SIG-M5 (cell line): ENCODE data around the gene HAP1.
"Not testable (repeated sequence)": the region's sequence is repeated elsewhere in the genome, so short reads cannot be mapped to it uniquely, and the experiment has no call there.

Source experiments
- DNase-seq: peaks from one replicate; lab custom pipeline; 2025; lab: John Stamatoyannopoulos, UW

Gene HAP1

DNA sequence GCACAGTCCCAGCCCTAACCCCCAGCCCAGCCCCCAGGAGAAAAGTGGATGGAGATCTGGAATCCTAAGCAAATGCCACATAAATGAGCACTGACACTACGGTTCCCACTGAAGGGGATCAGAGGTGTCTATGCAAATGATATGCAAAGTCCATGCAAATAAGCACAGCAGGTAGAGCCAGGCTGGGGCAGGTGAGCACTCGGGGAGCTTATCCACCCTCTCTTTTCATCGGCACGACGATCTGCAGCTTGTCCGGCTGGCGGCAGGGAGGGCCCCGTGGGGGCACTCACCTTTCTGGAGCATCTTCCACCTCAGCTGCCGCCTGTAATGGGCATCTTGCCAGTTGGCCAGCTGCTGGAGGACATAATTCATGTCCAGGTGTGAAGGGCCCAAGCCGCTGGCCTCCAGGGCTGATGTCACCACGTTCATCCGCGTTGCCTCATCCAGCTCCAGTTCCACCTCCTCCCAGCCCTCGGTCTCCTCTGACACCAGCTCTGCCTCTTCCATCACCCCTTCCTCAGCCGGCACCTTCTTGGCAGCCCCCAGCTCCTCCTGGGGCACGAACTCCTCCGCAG, 9.9 kb downstream of the HAP1 start:
- DNase-seq = no peak

DNA sequence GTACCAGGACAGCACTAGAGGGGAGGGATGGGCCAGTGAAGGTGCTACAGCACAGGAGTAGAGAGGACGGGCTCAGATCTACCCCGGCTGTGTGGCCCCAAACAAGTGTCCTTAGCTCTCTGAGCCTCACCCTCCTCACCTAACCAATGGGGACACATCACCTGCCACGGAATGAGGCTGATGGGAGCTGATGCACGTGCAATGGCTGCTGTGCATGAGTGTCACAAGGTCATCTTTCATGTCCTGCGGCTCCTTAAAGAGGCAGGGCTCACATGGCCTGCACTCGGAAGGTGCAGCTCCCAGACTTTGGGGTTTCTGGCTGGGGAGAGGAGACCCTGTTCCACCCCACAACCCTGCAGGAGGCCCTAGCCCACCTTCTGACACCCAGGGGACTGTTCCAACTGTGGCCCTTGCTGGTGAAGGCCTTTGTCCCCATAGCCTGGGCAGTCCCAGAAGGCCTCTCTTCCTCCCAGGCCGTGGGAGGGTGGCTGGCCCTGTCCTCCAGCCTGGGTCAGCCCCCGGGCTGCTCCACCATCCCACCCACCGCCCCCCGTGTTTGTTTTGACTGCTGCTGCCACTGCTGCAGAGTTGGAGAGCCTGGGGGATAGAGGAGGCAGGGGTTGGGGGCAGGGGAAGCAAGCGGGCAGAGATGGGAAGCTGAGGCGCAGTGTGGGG, 10.5 kb downstream of the HAP1 start:
- DNase-seq = no peak

DNA sequence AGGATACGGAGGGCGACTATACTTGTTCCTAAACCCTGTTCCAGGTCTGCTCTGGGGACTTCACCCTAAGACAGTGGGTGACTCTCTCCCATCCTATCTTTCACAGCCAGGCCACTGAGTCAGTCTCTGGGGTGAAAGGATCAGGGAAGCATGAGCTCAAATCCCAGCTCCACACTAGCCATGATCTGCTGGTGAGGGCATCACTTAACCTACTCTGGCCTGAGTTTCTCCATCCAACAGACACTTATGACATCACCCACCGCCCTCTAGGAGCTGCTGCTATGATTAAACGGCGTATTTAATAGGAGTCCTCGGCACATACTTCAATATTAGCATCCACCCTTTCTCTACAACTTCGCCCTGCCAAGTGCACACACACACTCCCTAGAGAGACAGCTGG, 12.2 kb downstream of the HAP1 start:
- no peak for DNase-seq

DNA sequence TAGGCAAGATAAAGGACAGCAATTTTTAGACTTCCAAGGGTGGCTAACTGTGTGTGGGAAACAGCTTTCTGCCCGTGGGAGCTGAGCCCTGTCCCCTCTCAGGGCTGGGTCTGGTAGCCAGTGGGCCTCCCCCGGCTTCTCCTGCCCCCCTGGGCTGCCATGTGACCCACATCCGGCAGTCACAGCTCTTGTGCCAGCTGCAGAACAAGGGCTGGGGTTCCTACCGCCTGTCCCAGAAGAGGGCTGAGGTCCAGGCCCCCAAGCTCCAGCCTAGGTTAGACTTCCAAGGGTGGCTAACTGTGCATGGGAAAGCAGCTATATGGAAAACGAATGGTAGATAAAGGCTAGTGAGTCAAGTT, 16.2 kb downstream of the HAP1 start:
- no peak for DNase-seq

DNA sequence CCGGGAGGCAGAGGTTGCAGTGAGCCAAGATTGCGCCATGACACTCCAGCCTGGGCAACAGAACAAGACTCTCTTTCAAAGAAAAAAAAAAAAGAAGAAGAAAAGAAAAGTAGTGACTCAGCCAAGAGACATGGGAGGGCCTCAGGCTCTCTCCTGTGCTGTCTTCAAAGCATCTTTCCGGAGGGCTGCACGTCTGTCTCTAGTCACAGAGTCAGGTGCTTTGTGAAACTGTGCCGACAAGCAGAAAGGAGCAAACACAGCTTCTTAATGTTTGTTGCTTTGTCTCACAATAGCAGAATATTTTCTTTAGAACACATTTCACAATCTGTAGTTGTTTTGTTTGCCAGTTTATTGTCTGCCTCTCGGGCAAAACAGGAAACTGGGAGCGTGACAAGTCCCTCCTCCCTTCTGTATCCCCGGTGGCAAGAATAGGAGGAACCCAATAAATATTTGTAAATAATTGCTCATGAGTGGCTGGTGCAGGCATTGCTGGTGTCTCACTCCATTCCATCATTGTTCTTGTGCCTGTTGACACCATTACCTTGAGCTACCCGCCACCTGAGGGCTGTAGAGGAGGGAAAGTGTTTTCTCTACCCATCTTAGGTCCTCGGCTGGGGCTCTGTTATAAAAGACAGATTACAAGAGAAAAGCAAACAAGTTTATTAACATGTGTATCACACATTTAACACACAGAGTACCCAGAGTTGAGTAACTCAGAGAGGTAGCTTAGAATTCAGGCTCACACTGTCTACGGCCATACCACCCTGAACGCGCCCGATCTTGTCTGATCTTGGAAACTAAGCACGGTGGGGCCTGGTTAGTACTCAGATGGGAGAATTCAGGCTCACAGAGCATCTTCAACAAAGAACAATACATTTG, 16.8 kb downstream of the HAP1 start:
- DNase-seq = no peak

DNA sequence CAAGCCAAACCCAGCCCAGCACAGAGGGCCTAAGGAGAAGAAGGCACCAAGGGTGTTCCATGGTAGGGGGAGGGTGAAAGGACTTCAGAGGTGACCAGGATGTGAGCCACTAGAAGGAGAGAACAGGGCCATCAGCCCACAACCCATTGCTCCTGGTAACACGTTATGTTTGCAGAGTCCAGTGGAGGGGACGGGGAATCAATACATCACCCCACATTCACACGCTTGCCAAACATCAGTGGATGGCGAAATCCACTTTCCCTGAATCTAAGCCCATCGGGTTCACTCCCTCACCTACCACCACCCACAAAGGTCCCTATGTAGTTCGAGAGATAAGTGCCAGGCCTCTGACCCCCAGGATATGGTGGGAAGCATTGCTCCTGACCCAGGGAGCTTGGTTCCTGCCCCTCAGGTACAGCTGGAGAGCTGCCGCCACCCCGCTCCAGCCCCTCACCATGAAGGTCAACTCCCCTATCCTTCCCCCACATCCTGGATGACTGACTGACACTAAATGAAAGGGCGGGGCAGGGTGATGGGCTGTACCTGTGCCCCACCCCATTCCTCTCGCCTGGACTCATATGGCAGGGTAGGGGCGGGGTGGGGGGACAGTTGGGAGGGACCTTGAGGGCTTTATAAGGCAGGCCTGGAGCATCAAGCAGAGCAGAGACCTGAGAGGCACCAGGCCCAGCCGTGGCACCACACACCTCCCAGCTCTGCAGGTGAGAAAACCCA, 22.6 kb downstream of the HAP1 start, which contains the start of gene GAST:
Gene GAST, plus strand, starts transcription at position 663 of the 732 bp plus-strand sequence. CDS start 3,106 bp downstream, outside the sequence.
- DNase-seq = no peak

DNA sequence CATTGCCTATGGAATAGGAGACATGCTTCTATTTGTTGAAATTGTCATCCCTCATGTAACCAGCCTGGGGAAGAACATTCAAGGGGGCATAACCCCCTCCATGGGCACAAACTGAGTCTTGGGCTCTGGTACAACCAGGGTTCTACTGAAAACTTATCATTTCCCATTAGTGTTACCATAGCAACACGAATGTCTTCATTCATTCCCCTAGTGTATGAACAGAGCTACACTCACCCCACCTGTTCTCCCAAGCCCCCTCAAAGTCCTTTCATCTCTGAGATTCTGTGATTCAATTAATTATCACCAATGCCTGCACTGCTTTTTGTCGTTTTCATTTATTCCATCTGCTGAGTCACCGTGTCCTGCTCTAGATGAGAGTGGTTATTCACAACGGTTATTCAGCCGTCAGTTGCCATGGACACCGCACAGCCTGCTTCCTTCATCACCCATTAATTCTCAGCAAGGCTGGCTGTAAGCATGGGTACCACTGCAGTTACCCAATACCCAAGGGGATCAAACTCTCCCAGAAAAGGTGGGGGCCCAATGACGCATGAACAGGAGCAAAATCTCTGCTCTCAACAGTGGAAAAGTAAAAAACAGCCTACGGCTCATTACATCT, 23.9 kb downstream of the HAP1 start:
- no peak for DNase-seq

DNA sequence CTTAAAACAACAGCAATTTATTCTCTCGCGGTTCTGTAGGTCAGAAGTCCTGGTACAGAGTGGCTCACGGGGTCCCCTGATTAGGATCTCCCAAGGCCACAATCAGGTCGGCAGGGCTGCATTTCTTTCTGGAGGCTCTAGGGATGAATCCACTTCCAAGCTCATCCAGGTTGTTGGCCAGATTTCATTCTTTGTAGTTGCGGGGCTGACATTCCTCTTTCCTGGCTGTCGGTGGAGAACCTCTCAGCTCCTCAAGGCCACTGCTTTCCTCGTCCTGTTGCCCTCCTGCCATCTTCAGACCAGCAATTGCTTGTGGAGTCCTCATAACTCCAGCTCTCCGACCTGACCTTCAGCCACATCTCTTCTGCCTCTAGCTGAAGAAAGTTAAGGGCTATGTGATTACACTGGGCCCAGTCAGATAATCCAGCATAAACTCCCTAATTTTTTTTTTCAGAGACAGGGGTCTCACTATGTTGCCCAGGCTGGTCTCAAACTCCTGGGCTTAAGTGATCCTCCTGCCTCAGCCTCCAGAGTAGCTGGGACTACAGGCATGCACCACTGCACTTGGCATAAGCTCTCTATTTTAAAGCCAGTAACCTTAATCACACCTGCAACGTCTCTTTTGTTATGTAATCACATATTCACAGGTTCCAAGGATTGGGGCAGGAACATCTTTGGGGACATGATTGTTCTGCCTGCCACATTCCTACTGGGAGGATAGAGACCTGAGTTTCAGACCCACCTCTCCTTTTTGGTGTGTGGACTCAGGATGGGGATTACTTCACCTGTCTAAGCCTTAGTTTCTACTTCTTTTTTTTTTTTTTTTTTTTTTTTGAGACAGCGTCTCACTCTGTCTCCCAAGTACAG, 26.4 kb downstream of the HAP1 start:
- DNase-seq = no peak

DNA sequence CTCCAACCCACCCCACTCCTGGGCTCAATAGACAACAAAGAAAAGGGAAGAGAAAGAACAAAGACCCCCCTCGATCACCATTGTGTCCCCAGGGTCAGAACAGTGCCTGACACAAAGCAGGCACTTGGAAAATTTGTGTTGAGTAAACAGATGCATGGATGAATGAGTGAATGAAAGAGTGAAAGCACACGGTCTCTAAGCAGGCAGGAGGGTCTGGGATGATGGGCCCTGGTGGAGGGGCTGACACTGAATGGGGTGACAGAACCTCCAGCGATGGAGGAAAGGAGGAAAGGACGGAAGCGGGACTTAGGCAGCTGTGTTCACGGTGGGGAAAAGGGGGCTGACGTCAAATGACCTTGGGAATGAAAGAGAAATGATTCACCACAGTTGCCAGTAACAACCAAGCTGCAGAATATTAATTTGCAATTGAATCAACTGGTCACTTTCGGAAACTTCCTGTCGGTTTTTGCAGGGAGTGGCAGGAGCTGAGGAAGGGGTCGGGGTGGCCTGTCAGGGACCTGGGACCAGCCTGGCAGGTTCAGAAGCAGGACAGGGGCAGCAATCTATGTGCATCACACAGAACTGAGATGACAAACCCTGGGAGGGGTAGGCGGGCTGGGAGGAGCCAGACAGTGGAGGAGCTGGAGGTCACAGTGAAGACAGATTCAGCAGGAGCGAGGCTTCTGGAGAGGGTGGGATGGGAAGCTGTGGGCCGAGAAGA, 29.0 kb downstream of the HAP1 start:
- no peak for DNase-seq

DNA sequence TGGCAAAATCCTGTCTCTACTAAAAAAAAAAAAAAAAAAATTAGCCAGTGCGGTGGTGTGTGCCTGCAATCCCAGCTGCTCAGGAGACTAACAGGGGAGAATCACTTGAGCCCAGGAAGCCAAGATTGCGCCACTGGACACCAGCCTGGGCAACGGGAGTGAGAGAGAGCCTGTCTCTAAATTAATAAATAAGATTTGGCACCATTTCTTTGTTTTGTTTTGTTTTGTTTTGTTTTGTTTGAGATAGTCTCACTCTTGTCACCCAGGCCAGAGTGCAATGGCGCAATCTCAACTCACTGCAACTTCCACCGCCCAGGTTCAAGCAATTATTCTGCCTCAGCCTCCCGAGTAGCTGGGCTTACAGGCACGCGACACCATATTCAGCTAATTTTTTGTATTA, 31.7 kb downstream of the HAP1 start:
- no peak for DNase-seq

DNA sequence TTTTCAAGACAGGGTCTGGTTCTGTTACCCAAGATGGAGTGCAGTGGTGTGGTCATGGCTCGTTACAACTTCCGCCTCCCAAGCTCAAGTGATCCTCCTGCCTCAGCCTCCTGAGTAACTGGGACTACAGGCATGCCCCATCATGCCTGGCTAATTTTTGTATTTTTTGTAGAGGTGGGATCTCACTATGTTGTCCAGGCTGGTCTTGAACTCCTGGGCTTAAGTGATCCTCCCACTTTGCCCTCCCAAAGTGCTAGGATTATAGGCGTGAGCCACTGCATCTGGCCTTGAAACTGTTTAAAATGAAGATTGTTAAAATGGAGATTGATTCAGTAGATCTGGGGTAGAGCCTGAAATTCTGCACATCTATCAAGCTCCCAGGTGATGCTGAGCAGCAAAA, 33.6 kb downstream of the HAP1 start:
- not testable (repeated sequence) for DNase-seq

DNA sequence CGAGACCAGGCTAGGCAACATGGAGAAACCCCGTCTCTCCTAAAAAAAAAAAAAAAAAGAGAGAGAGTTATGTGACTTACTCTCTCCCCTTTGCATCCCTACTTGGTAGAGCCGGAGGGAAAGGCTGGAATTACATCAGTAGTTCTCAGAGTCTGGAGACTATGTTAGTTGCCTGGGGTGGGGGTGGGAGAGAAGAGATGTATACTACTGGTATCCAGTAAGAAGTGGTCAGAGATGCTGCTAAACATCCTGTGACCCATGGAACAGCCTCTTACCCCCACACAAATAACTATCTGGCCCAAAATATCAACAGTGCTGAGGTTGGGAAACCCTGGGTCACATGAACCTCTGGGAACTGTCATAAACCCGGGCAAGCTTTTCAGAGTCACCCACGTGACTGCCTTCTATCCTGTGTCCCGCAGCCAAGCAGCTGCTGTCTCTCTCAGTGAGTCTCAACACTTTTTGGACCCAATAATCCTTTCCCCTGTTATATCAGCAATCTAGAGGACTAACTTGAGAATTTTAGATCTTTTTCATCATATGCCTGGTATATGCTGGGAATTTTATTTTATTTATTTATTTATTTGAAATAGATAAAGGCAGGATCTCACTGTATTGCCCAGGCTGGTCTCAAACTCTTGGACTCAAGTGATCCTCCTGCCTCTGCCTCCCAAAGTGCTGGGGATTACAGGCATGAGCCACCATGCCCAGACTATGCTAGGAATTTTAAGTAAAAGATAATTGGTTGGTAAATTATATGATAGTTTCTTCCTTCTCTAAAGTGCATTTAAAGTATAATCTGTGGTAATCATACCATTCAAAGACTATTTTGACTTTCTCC, 37.1 kb downstream of the HAP1 start:
- DNase-seq = no peak

DNA sequence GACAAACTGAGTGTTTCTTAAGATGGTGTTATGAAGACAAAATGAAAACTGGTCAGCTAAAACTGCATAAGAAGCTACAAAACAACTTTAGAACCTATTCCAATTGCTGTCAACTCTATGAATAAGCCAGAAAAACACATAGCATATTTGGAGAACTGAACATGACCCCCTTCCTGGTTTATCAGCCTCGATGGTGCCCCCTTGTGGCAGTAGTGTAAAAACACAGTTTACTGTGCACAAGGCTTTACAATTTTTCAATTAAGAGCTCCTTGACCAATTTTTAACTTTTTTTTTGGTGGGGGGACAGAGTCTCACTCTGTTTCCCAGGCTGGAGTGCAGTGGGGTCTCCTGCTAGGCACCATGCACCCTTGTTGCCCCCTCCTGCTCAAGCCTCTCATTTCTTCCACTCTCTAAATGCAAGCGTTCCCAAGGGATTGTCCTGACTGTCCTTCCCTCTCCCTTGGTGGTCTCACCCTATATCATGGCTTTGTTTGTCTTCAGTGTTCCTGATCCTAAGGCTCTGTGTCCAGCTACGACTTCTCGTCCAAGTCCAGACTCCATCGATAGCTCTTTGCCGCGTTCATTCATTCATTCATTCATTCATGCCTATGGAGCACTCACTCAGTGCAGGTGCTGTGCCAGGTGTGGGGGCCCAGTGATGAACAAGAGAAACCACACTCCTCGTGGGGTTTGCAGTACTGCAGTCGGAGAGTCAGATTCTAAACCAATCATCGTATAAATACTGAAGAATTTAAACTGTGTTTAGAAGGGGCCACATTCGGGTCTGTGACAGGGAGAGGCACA, 38.3 kb downstream of the HAP1 start:
- peak; percentile 50 for DNase-seq

DNA sequence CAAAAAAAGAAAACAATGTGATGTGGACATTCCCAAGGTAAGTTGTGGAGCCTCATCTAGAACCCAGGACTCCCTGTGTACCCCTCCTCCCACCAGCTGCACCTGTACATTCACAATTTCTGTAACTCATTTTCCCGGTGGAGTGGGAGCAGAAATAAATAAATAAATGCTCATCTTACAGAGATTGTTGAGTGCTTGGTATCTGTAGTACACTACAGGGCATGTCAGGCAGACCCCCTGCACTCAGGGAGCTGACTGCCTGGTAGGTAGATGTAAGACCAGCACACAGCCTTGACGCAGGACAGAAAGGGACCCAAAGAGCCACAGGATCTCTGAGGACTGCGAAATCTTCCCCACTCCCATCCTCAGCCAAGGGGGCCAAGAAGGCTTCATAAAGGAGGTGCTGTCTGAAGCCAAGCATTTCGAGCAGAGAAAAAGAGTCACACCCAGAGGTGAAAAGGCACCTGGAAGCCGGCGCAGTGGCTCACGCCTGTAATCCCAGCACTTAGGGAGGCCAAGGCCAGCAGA, 39.2 kb downstream of the HAP1 start:
- no peak for DNase-seq

DNA sequence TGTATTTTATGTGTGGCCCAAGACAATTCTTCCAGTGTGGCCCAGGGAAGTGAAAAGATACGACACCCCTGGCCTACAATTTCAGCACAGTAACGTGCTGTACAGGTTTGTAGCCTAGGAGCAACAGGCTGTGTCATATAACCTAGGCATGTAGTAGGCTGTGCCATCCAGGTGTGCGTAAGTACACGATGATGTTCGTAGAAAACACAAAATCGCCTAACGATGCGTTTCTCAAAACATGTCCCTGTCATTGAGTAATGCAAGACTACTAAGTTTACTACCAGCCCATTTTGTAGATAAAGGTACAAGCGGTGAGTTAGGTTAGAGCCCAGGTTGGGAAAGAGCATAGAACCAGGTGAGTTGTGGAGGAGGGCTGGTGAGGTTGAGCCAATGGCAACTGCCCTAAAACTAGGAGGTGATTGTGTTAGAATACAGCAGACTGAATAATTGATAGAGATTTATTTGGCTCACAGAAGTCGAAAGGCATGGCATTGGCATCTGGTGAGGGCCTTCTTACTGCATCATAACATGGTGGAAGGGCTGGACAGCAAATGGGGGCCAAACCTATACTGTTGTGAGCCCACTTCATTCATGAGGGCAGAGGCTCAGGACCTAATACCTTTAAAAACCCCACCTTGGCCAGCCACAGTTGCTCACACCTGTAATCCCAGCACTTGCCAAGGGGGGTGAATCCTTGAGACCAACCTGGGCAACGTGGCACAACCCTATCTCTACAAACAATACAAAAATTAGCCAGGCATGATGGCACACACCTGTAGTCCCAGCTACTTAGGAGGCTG, 41.5 kb downstream of the HAP1 start:
- no peak for DNase-seq

DNA sequence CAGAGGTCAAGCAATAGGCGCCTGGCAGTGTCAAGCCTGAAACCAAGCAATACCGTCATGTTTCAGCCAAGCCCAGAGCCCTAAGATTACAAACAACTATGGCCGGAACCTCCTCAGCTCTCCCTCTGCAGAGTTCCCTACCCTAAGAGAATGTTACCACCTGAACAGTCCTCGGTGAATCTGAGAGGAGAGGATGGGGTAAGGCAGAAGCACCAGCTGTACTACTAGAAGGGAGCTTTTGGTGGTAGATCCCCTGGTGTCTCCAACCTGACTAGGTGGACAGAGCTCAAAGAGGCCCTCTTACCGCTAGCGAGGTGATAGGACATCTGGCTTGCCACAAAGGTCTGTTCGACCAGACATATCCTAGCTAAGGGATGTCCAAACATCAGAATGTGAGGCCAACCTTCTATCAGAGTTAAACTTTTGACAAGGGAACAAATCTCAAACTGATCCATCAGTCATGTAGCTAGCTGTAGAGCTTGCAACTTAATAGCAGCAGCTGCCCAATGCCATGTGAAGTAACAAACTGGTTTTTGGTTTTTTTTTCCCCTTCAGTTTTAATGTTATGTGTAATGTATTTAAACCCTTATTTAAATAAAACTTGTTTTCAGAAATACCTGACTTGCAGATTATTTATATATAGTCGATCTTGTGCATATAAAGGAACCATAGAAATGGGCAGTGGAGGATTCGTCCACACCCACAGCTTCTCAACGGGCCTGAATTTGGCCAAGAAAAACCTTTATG, 43.2 kb downstream of the HAP1 start:
- no peak for DNase-seq

DNA sequence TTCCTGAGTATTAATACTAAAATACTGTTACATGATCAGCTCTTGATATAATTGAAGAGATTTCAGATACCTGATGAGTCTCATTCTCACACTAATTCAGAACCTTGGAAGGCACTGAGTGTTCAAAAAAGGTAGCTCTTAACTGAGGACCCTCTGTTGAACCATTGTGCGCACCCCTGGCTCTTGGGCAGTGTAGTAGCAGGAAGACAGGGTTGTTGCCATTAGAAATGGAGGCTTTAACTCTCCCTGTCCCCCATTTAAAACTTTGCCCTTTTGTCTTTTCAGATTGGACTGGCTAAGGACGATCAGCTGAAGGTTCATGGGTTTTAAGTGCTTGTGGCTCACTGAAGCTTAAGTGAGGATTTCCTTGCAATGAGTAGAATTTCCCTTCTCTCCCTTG, 43.9 kb downstream of the HAP1 start:
- no peak for DNase-seq
